H1 (cell line): ENCODE results near the gene JMJD7. TPM values are rescaled to one million over a fixed set of nuclear protein-coding genes. Genes with fewer than 3 reads are reported as not detected.

Experiments used
- CTCF ChIA-PET: fragments of 300-600 bp; sonication (Branson Sonifier 250); formaldehyde crosslinking; loops from one replicate; lab custom pipeline; 2021; ENCODE audit not compliant: partially characterized antibody; lab: Charles Lee
- POLR2A ChIA-PET: fragments of 300-600 bp; sonication (Branson Sonifier 250); formaldehyde crosslinking; loops from one replicate; lab custom pipeline; 2021; ENCODE audit warnings: inconsistent platforms; ENCODE audit not compliant: partially characterized antibody; lab: Charles Lee
- DNase-seq, 2 experiments: peaks; one replicate each; pipeline versions ENCODE4 v3.0.0 to v3.0.0-alpha.2; 2010 to 2022; ENCODE audit warnings: low spot score in 2 of 2, low read depth in 1 of 2, mixed read lengths in 1 of 2
- FAIRE-seq: peaks from 2 replicates; lab custom pipeline; 2011; peaks lifted over from hg19 to GRCh38; lab: Jason Lieb, UNC
- H2AFZ ChIP-seq: 2 replicates; pipeline ENCODE4 v1.8.1; 2012; ENCODE audit warnings: low read length, inconsistent platforms
- H2AK5ac ChIP-seq: 2 replicates; pipeline ENCODE4 v1.6.1; 2013; ENCODE audit warnings: low read depth, low read length
- H2BK120ac ChIP-seq: replicated peaks from 2 replicates; pipeline ENCODE3; 2013; ENCODE audit warnings: low read depth, low read length, inconsistent platforms
- H2BK12ac ChIP-seq: 2 replicates; pipeline ENCODE4 v1.6.1; 2013; ENCODE audit warnings: low read depth, low read length
- H2BK15ac ChIP-seq: 2 replicates; pipeline ENCODE4 v1.6.1; 2013; ENCODE audit warnings: low read length
- H2BK20ac ChIP-seq: 2 replicates; pipeline ENCODE4 v1.6.1; 2013; ENCODE audit warnings: low read length
- H2BK5ac ChIP-seq: 2 replicates; pipeline ENCODE4 v1.6.1; 2013; ENCODE audit warnings: low read depth, low read length
- H3K14ac ChIP-seq: 2 replicates; pipeline ENCODE4 v1.6.1; 2013; ENCODE audit warnings: inconsistent platforms; ENCODE audit not compliant: insufficient read length
- H3K18ac ChIP-seq: 2 replicates; pipeline ENCODE4 v1.6.1; 2013; ENCODE audit warnings: low read length; ENCODE audit errors: extremely low read depth
- H3K23ac ChIP-seq: 2 replicates; pipeline ENCODE4 v1.6.1; 2013; ENCODE audit warnings: inconsistent platforms; ENCODE audit not compliant: insufficient read length
- H3K23me2 ChIP-seq: 2 replicates; pipeline ENCODE4 v1.6.1; 2013; ENCODE audit warnings: low read depth, low read length
- H3K27ac ChIP-seq: 2 replicates; pipeline ENCODE4 v1.6.1; 2011; ENCODE audit warnings: low read depth, low read length, inconsistent platforms
- H3K27me3 ChIP-seq, 4 experiments: replicated peaks in 1 of 4; 1 replicate in 1 of 4; 2 replicates in 3 of 4; pipeline versions ENCODE4 v1.6.1 to v1.8.1; 2011 to 2013; ENCODE audit warnings: low read length in 3 of 4, mild to moderate bottlenecking in 3 of 4, inconsistent platforms in 2 of 4, mixed read lengths in 2 of 4, moderate library complexity in 1 of 4; ENCODE audit not compliant: control insufficient read depth in 3 of 4, insufficient read depth in 3 of 4; ENCODE audit errors: extremely low read depth in 1 of 4
- H3K36me3 ChIP-seq, 4 experiments: 2 replicates each; pipeline versions ENCODE4 v1.6.1 to v1.8.1; 2011 to 2013; ENCODE audit warnings: mild to moderate bottlenecking in 4 of 4, low read length in 3 of 4, moderate library complexity in 2 of 4, control low read depth in 1 of 4, inconsistent platforms in 1 of 4; ENCODE audit not compliant: insufficient read depth in 4 of 4, control insufficient read depth in 2 of 4
- H3K4ac ChIP-seq: replicated peaks from 2 replicates; pipeline ENCODE3; 2013; ENCODE audit warnings: low read length, low read depth, mixed read lengths, inconsistent platforms; ENCODE audit not compliant: insufficient read length
- H3K4me1 ChIP-seq, 4 experiments: replicated peaks in 1 of 4; 1 replicate in 1 of 4; 2 replicates in 3 of 4; pipeline versions ENCODE4 v1.6.1 to v1.8.1; 2011 to 2013; ENCODE audit warnings: low read length in 3 of 4, inconsistent platforms in 2 of 4, mixed read lengths in 1 of 4; ENCODE audit not compliant: insufficient read depth in 4 of 4, control insufficient read depth in 3 of 4
- H3K4me2 ChIP-seq, 2 experiments: 2 replicates each; pipeline versions ENCODE4 v1.6.1 to v1.8.1; 2011 to 2013; ENCODE audit warnings: low read depth in 2 of 2, low read length in 2 of 2, control low read depth in 1 of 2, inconsistent platforms in 1 of 2, mild to moderate bottlenecking in 1 of 2; ENCODE audit not compliant: insufficient read depth in 1 of 2
- H3K4me3 ChIP-seq, 4 experiments: fragments of 200-600, 300-600 bp in 1 of 4; sonication (generic), shearing (Covaris generic), sonication (Bioruptor Twin) in 1 of 4; 2 replicates each; pipeline versions ENCODE4 v1.5.1 to v1.8.1; 2011 to 2016; ENCODE audit warnings: low read length in 4 of 4, low read depth in 3 of 4, control low read depth in 2 of 4, inconsistent platforms in 2 of 4, mild to moderate bottlenecking in 2 of 4, mixed read lengths in 1 of 4, moderate library complexity in 1 of 4; ENCODE audit not compliant: insufficient read depth in 2 of 4; ENCODE audit errors: extremely low read depth in 1 of 4
- H3K56ac ChIP-seq: replicated peaks from 2 replicates; pipeline ENCODE3; 2013; ENCODE audit warnings: low read depth, mild to moderate bottlenecking, mixed read lengths, low read length, inconsistent platforms; ENCODE audit not compliant: insufficient read length
- H3K79me1 ChIP-seq: 2 replicates; pipeline ENCODE4 v1.6.1; 2013; ENCODE audit warnings: low read depth, low read length, control low read depth
- H3K79me2 ChIP-seq, 2 experiments: 2 replicates each; pipeline versions ENCODE4 v1.6.1 to v1.8.1; 2012 to 2013; ENCODE audit warnings: low read length in 2 of 2, mild to moderate bottlenecking in 2 of 2, inconsistent platforms in 1 of 2; ENCODE audit not compliant: insufficient read depth in 2 of 2, control insufficient read depth in 1 of 2
- H3K9ac ChIP-seq, 4 experiments: replicated peaks in 1 of 4; 1 replicate in 1 of 4; 2 replicates in 3 of 4; pipeline versions ENCODE4 v1.6.1 to v1.8.1; 2011 to 2013; ENCODE audit warnings: low read depth in 3 of 4, low read length in 3 of 4, control low read depth in 2 of 4, mild to moderate bottlenecking in 2 of 4, moderate library complexity in 2 of 4, inconsistent platforms in 1 of 4; ENCODE audit errors: extremely low read depth in 1 of 4
- H3K9me3 ChIP-seq, 2 experiments: 2 replicates each; pipeline versions ENCODE4 v1.6.1 to v1.8.1; 2012 to 2013; ENCODE audit warnings: mild to moderate bottlenecking in 2 of 2, moderate library complexity in 2 of 2, control low read depth in 1 of 2, inconsistent platforms in 1 of 2, low read depth in 1 of 2, low read length in 1 of 2, mixed read lengths in 1 of 2; ENCODE audit not compliant: insufficient read depth in 2 of 2
- H4K20me1 ChIP-seq, 2 experiments: replicated peaks in 1 of 2; 2 replicates each; pipeline versions ENCODE3 to v1.8.1; 2011 to 2013; ENCODE audit warnings: inconsistent platforms in 2 of 2, low read length in 2 of 2, mild to moderate bottlenecking in 1 of 2; ENCODE audit not compliant: insufficient read depth in 2 of 2, control insufficient read depth in 1 of 2
- H4K5ac ChIP-seq: 2 replicates; pipeline ENCODE4 v1.6.1; 2013; ENCODE audit warnings: low read length, low read depth, mixed read lengths, inconsistent platforms; ENCODE audit not compliant: insufficient read length
- H4K8ac ChIP-seq: 2 replicates; pipeline ENCODE4 v1.8.0; 2013; ENCODE audit warnings: mild to moderate bottlenecking, moderate library complexity, low read length, inconsistent platforms; ENCODE audit not compliant: insufficient read depth; ENCODE audit errors: extremely low read depth
- H4K91ac ChIP-seq: replicated peaks from 2 replicates; pipeline ENCODE3; 2013; ENCODE audit warnings: low read length, mixed read lengths, inconsistent platforms; ENCODE audit not compliant: insufficient read length
- CHD1 ChIP-seq: IDR thresholded peaks from 2 replicates; pipeline ENCODE4 v1.6.1; 2012; ENCODE audit warnings: low read depth, low read length, improper control_type of control experiment
- CREB1 ChIP-seq: IDR thresholded peaks from 2 replicates; pipeline ENCODE4 v1.6.1; 2012; ENCODE audit warnings: inconsistent platforms
- EGR1 ChIP-seq: IDR thresholded peaks from 2 replicates; pipeline ENCODE4 v1.6.1; 2011; ENCODE audit warnings: low read depth, low read length, borderline replicate concordance
- EP300 ChIP-seq, 2 experiments: IDR thresholded peaks; 1 replicate in 1 of 2; 2 replicates in 1 of 2; pipeline ENCODE4 v1.6.1; 2011 to 2012; ENCODE audit warnings: low read depth in 2 of 2, low read length in 2 of 2, mild to moderate bottlenecking in 2 of 2, borderline replicate concordance in 1 of 2, inconsistent platforms in 1 of 2, moderate library complexity in 1 of 2
- HDAC2 ChIP-seq, 2 experiments: fragments of 300-600 bp in 1 of 2; sonication (generic) in 1 of 2; IDR thresholded peaks; 2 replicates each; pipeline ENCODE4 v1.6.1; 2011 to 2012; ENCODE audit warnings: low read depth in 2 of 2, low read length in 2 of 2, mild to moderate bottlenecking in 2 of 2, moderate library complexity in 2 of 2, borderline replicate concordance in 1 of 2, inconsistent platforms in 1 of 2
- SIN3A ChIP-seq, 2 experiments: IDR thresholded peaks in 1 of 2; conservative IDR thresholded peaks in 1 of 2; 2 replicates each; pipeline ENCODE4 v1.6.1; 2011 to 2012; ENCODE audit warnings: low read length in 2 of 2, improper control_type of control experiment in 1 of 2, low read depth in 1 of 2, mild to moderate bottlenecking in 1 of 2
- SP4 ChIP-seq: IDR thresholded peaks from 2 replicates; pipeline ENCODE4 v1.6.1; 2012; ENCODE audit warnings: low read length, inconsistent platforms
- TBP ChIP-seq: IDR thresholded peaks from 2 replicates; pipeline ENCODE4 v1.6.1; 2011; ENCODE audit warnings: low read depth, low read length, improper control_type of control experiment
- TCF12 ChIP-seq: IDR thresholded peaks from 2 replicates; pipeline ENCODE4 v1.6.1; 2011; ENCODE audit warnings: low read depth, mild to moderate bottlenecking, low read length
- WGBS, 2 experiments: shearing (Covaris generic) in 1 of 2; methylation state at CpG; one replicate each; pipeline versions ENCODE4 v1.1.6 to v1.1.7; 2013 to 2015; ENCODE audit warnings: low lambda C conversion rate in 2 of 2, mixed read lengths in 2 of 2, inconsistent platforms in 1 of 2, low coverage in 1 of 2, missing lambda C conversion rate in 1 of 2; ENCODE audit not compliant: insufficient replicate concordance in 2 of 2, insufficient coverage in 1 of 2, insufficient read length in 1 of 2; ENCODE audit errors: extremely low coverage in 1 of 2, missing lambda C conversion rate in 1 of 2; 5-methylcytosine and 5-hydroxymethylcytosine counted together
- polyA plus RNA-seq, 7 experiments: library from polyadenylated mRNA; depleted of rRNA in 3 of 7; stranded (reverse) in 5 of 7; unstranded in 2 of 7; fragments of >200 nt in 5 of 7; fragments of 200-250 nt in 2 of 7; gene quantifications; 1 replicate in 5 of 7; 2 replicates in 1 of 7; 4 replicates in 1 of 7; pipeline versions ENCODE4 v1.2.1 to v1.2.3, GENCODE V29; 2011 to 2013; ENCODE audit warnings: missing spikeins in 2 of 7, mixed read lengths in 2 of 7
- total RNA-seq: library from RNA; stranded (reverse); fragmentation: NEBNext Ultra II Directional; extraction: Animal tissue kit (Norgen Biotek cat#: 25700); gene quantifications from 2 replicates; pipeline ENCODE4 v1.2.1, GENCODE V29; 2021

The JMJD7 gene
- total and polyA plus RNA-seq, 2 of the 8 experiments (the other 6 are each of a cell fraction or from before 2014, with no cell fraction given): 15.0 to 20.0 TPM

DNA sequence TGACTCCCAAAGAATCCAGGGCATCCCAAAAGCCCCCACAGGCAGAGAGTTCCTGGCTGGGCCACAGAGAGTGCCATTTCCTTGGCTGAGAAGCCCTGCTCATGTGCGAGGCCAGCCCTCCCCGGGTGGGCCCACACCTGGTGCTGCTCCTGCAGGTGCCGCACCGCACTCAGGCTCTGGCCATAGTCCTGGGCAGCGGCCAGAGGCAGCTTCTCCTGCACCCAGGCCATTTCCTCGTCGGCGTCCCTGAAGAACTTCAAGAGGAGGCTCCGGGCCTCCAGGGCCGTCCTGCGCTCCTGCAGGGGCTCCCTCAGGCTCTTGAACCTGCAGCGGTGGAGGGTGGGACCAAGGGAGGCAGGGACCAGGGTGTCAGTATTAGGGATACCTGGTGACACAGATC lies 28.8 kb downstream of the JMJD7 start:
- DNase-seq (no peak), FAIRE-seq (no peak)
- Histone ChIP-seq H3K4me3 (no peak overlapping the region), H3K4me1 (peaks cover 0 to 11% (median 2%) of the 10 kb centered on the region in 4 experiments; a peak in 3 of 7 replicates), H4K8ac (peak overlapping the region; percentile 87; the same call in 1 of the 2 replicates), H3K23me2 (no peaks in the 10 kb centered on the region), H3K79me1 (no peaks in the 10 kb centered on the region), H3K18ac (no peak overlapping the region), H2BK20ac (no peak overlapping the region), H2AFZ (no peak overlapping the region), H3K9me3 (no peaks in the 10 kb centered on the region), H3K27me3 (no peaks in the 10 kb centered on the region; a peak in 1 of 7 replicates), H3K4ac (no peak overlapping the region), H3K79me2 (no peaks in the 10 kb centered on the region), H4K20me1 (no peaks in the 10 kb centered on the region), H4K5ac (no peak overlapping the region), H3K27ac (no peak overlapping the region), H3K56ac (no peak overlapping the region), H2BK12ac (no peak overlapping the region), H3K9ac (no peak overlapping the region), H2BK5ac (no peak overlapping the region), H3K36me3 (no peaks in the 10 kb centered on the region), H3K14ac (no peak overlapping the region), H2BK15ac (no peak overlapping the region), H2BK120ac (no peak overlapping the region), H2AK5ac (no peak overlapping the region), H4K91ac (no peak overlapping the region), H3K4me2 (no peak overlapping the region), H3K23ac (no peak overlapping the region)
- no peak for TF ChIP-seq SP4
- no peak for TF ChIP-seq CREB1
- no peak for TF ChIP-seq CHD1
- TF ChIP-seq TBP: no peak
- TF ChIP-seq SIN3A (conservative IDR thresholded peaks at IDR 0.05 in 1 of 2, IDR thresholded peaks at IDR 0.05 in 1 of 2; ENCODE audit: low read depth in 1 of 2, low read length in 2 of 2): no peak
- no peak for TF ChIP-seq EP300 (IDR thresholded peaks at IDR 0.05; ENCODE audit: borderline replicate concordance in 1 of 2, low read depth in 2 of 2, low read length in 2 of 2)
- no peak for TF ChIP-seq HDAC2 (IDR thresholded peaks at IDR 0.05; ENCODE audit: borderline replicate concordance in 1 of 2, low read depth in 2 of 2, low read length in 2 of 2)
- no peak for TF ChIP-seq TCF12
- TF ChIP-seq EGR1: no peak
- WGBS, 2 experiments: 90% methylated on average over 12 of the region's 12 CpGs; no CpG with 5 or more reads in 1 of the 2 experiments
- ChIA-PET CTCF (interaction anchor here (0.8 to 3.6 kb wide), 9 partner anchors 9 to 45 kb away, joined by 3 to 21 read pairs (median 7); partner anchors contain the start of gene PLA2G4B), POLR2A (interaction anchor here (1.1 kb wide), 1 partner anchor 30 kb away, joined by 3 read pairs; no protein-coding TSS in a partner anchor)
